T-helper 22 cell (primary cell): Measurements from ENCODE around the gene GIT2.
A peak's percentile ranks its signal among the peaks of the same experiment; 100 is the strongest.
"Not testable (repeated sequence)": the region's sequence is repeated elsewhere in the genome, so short reads cannot be mapped to it uniquely, and the experiment has no call there.

ENCODE experiments used
- DNase-seq: peaks from one replicate; pipeline ENCODE4 v3.0.0-alpha.2; 2020; ENCODE audit warnings: low read depth

GIT2 gene

DNA sequence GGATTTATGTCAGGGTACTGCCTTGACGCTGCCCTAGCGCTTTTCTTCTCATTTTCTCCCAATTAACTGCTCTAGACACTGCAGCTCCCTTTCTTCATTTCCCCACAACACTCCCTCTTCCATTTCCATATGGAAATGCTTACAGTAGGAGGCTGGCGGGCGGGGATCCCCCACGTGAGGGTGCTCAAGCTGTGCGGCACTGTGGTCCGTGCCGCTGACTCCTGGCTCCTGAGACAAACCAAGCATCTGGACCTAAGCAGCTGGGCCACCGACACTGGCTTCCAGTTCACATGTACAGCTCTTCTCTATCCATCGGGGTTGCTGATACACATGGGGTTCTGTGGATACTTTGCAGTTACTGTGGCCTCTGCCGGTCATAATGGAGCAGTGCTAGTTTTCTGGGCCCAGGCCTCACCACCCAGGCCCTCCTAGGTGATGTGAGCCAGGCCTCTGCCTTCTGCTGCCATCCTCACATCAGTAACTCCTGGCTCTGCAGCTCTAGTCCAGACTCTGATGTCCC lies 75.8 kb downstream of the GIT2 start:
- no peak for DNase-seq

DNA sequence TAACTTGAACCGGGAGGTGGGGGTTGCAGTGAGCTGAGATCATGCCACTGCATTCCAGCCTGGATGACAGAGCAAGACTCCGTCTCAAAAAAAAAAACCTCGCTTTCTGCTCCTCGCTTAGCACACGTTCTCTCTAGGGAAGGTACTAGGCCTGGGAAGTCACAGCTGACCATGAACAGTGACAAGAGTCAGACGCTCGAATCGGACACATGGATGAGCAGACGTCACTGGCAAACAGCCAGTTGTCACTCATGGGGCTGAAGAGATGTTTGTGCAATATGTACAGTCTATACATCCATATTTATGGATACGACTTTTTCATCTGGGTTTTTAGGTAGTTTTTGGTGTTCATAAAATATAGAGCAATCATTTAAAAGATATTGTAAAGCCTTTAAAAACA lies 76.7 kb downstream of the GIT2 start:
- DNase-seq = no peak

DNA sequence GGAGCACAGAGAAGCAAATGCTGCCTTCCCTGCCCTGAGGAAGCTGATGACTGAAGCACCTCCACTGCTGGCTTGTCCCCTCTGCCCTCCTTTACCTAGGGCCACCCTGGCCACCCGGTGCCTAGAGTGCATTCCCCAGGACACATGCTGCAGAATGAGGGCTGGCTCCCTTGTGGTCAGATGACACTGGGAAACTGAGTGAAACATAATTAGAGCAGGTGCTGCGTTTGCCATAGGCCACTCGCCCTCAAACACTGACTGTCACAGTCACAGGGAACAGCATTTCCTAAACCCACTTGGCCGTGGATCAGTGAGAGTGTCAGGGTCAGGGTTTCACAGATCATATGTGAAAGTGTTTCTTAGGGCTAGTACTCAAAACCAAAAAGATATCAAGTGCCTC lies 80.1 kb downstream of the GIT2 start:
- DNase-seq = no peak

DNA sequence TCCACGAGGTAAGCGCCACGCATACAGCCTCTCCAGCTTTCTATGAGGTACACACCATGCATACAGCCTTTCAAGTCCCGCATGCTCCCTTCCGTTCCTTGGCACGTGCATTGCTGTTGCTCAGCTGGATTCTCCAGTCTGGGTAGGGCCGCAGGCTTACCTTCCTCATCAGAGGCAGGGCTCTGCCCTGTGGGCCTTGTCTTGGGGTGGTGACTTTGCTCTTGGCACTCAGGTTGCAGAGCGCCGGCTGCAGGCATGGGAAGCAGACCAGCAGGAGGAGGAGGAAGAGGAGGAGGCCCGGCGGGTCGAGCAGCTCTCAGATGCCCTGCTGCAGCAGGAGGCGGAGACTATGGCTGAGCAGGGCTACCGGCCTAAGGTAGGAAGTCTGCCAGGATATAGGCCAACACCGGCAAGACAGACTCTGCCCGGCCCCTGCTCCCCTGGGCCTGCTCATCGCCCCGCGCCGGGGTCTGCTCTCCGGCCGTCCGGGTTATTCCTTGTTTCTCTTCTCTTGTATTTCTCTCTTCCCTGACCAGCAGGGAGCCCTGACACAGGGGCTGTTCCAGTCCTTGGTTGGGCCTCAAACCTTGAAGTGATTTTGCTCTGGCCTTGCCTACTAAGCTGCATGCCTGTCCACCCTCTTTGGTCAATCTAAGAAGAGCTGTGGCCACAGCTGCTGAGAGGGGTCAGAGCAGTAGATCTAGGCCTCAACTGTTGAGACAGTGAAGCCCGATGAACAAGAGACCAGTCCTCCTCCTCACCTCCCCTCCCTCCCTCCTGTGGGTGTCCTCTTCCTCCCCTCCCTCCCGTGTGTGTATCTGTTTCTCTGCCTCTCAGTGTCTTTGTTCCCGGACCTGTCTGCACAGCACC lies 80.8 kb downstream of the GIT2 start:
- DNase-seq = no peak

DNA sequence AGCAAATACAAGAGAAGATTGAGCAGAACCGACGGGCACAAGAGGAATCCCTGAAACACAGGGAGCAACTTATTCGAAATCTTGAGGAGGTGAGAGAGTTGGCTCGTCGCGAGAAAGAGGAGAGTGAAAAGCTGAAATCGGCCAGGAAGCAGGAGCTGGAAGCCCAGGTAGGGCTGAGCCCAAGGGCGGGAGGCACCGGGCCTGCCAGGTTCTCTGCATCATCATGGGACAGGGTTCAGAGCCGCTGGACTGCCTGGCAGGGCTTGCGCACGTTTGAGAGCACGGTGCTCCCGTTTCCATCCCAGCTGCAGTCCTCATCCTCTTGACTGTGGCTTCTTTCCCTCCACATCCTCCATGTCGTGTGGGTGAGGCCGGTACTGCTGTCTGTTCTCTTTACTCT lies 81.7 kb downstream of the GIT2 start:
- no peak for DNase-seq

DNA sequence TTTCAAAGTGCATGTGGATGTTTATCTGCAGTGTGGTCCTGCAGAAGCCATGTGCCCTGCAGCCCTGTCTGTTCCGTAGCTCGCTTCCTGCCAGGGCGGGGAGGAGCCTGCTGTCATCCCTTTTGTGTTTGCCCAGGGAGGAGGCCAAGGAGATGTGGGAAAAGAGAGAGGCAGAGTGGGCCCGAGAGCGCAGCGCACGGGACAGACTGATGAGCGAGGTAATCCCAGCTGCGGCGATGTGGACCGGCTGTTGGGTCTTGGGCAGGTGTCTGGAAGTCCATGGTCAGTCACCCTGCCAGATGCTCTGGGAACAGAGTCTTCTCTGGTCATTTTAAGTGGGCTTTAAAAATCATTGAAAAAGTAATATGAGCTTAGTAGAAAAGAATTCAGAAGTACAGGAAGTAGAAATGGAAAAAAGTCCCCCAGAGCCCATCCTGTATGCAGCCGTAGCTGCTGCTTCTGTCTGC lies 83.3 kb downstream of the GIT2 start:
- no peak for DNase-seq

DNA sequence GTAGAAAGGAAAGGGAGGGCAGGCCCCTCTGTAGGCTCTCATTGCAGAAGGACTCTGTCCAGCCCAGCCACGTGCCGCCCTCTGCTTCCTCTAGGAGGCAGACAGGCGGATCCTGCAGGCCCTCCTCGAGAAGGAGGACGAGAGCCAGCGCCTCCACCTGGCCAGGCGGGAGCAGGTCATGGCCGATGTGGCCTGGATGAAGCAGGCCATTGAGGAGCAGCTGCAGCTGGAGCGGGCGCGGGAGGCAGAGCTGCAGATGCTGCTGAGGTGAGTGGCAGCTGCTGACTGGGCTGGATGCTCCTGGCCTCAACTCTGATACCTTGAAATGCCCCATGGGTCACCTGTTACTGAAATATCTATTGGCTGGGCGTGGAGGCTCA lies 85.2 kb downstream of the GIT2 start:
- DNase-seq = no peak

DNA sequence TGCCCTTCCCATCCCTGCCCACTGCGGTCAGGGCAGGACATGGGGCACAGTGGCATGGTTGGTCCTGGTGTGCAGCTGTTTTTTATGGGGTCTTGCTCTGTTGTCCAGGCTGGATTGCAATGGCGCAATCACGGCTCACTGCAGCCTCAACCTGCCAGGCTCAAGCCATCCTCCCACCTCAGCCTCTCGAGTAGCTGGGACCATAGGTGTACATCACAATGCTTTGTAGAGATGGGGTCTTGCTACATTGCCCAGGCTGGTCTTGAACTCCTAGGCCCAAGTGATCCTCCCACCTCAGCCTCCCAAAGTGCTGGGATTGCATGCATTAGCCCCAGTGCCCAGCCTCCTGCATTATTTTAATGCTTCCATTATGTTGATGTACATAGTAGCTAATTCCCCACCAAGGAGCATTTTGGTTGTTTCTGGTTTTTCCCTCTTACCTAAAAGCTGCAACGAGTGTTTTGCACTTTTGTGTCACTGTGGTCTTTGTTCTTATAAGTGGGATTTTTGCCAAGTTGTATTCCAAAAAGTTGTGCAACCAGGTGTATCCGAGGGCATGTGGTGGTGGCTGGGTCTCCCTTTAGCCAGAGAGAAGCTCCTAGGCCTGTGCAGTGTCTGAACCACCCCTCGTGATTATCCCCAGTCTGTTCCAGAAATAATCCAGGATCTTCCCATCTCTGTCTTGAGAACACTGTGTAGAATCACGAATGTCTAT lies 85.8 kb downstream of the GIT2 start:
- DNase-seq = no peak

DNA sequence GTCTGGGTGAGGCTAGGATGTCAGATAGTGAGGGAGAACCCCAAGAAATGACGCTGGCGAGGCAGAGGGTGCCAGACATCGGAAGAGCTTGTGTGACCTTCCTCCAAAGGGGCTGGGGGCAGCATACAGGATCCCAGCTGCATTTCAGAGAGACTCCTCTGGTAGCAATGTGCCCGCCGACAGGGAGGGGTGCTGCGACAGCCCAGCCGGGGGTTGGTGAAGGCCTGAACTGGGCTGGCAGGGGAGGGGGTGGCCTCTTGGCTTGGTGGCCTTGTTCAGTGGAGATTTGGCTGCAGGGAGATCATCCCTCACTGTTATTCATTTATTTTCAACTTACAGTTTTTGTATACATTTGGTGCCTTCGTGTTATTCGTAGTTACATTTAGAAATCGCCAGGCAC lies 90.9 kb downstream of the GIT2 start:
- no peak for DNase-seq

DNA sequence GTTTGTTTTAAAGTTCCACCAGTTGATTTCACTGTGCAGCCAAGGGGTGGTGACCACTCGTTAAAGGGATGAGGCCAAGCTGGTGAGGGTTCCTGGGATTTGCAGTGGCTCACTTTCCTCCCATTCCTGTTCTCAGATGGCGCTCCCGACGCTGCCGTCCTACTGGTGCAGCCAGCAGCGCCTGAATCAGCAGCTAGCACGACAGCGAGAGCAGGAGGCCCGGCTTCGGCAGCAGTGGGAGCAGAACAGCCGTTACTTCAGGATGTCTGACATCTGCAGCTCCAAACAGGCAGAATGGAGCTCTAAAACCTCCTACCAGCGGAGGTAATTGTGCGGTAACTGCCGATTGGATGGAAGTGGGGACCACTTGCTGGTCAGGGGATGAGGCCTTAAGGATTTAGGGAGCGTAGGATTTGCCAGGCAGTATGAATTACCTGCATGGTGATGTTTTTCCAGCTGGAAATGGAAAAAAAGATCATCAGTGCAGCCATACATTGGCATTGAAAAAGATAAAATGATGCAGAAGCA lies 93.2 kb downstream of the GIT2 start:
- DNase-seq = no peak

DNA sequence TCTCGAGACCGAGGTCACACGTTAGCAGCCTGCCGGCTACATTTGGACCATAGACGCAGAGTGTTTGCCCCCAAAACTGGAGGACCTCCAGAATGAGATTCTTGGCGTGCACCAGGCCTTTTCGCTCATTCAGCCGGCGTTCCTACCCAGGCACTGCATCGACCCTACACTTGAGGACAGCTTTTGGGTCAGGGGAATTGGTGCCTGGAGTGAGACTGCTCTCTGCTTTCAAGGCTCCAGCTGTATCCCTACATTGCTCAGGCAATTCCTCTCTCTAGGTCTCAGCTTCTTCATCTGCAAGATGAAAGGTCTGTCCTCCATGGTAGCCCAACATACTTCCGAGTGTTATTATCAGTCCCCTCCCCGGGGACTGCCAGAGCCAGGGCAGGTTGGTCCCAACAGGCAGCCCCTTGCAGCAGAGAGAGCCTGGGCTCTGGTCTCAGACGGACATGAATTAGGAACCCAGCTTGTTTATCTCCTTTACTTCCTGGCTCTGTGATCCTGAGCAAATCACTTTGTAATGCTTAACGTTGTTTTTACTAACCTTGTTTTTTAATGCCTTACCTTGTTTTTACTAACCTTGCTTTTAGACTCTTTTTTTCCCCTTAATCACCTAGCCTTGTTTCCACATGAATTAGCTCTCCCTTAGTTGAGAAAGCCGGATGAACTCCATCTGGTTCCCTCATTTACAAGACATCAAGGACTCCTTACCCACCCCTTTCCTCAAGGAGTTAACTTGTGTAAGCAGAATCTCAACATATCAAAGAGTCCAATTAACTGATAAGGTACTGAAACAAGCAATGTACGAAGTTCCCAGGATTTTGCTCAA lies 95.2 kb downstream of the GIT2 start:
- DNase-seq = no peak

DNA sequence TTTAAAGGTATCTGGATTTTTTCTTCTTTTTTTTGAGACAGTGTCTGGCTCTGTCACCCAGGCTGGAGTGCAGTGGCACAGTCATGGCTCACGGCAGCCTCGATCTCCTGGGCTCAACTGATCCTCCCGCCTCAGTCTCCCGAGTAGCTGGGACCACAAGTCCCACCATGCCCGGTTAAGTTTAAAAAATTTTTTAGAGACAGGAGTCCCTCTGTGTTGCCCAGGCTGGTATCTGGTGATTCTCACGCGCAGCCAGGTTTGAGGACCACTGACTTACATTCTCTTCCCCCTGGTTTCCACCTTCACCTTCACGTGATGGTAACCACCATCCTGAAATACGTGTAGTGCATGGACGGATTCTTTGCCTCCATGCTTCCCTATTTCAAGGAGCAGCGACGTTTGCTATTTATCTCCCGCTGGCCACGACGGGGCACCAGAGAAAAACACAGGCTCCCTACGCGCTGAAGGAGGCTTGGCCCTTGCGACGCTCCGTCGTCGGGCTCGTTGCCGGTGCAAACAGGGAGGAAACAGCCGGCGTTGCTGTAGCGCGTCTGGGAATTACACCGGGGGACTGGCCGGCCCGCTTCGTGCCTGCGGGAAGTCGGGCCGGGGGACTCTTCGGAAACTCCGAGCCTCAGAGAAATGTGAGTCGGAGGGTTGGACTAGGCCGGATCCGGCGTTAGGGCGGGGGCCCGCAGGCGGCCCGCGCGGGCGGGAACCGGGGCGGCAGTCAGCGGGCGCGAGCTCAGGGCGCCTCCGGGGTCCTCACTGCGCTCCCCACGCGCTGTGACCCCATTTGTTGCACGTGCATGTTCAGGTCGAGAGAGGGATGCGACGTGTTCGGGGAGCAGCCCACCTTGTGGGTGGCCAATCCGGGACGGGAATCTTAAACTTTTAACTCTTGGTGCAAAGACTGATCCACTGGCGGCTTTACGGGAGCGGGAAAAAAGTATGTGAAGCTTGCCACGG lies 96.1 kb downstream of the GIT2 start, which contains the start of gene TCHP:
TCHP (plus strand) TSS at position 492 of the 969 bp plus-strand sequence. CDS start 2,753 bp downstream, outside the sequence.
- peak; percentile 57 for DNase-seq

DNA sequence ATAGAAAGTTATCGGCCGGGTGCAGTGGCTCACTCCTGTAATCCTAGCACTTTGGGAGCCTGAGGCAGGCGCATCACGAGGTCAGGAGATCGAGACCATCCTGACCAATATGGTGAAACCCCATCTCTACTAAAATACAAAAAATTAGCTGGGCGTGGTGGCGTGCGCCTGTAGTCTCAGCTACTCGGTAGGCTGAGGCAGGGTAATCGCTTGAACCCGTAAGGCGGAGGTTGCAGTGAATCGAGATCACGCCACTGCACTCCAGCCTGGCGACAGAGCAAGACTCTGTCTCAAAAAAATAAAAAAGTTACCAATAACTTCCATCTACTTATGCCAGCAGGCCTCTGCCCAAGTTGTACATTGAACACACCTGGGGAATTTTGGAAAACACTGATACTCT lies 96.8 kb downstream of the GIT2 start:
- DNase-seq = not testable (repeated sequence)

DNA sequence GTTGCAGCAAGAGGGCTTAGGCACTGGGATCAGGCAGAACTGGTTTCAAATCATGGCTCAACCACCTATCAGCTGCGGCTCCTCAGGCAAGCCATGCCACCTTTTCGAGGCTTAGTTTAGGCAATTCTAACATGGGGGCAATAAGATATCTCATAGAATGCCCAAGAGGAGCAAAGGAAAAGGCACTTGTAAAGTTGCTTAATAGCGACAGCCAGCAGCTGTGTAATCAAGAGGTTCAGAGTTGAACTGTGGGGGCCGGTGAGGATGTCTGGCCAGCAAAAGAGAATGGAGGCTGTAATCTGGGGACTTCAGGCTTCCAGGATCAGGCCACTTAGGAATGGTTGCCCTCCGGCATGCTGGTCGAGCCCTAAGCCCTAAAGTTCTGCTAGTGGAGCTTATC lies 99.1 kb downstream of the GIT2 start:
- no peak for DNase-seq

DNA sequence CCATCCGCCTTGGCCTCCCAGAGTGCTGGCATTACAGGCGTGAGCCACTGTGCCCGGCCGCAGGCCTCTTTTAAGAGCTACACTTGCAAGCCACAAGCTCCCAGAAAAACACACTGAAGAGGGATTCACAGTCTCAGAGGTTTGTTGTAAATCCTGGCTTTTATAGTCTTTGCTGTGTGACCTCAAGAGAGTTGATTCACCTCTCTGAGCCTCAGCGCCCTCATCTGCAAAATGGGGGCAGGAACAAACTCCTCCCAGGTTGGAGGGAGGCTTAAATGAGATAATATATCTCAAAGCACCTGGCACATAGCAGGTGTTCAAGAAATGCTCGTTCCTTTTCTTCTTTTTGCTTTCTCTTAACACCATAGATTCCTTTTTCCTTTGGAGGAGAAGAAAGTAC lies 100.0 kb downstream of the GIT2 start:
- no peak for DNase-seq

DNA sequence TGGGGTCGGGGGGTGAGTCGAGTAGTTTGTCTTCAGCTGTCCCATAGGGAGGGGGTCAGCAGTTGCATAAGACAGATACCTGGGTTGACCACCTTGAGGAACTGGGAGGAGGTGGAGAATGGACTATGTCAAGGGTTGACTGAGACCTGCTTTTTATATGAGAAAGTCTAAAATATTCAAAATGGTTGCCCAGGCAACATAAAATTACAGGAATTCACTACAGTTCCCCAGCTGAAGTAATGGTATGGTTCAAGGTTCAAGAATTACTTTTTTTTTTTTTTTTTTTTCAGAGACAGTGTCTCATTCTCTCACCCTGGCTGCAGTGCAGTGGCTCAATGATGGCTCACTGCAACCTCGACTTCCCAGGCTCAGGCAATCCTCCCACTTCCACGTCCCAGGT lies 101.2 kb downstream of the GIT2 start:
- DNase-seq = no peak

DNA sequence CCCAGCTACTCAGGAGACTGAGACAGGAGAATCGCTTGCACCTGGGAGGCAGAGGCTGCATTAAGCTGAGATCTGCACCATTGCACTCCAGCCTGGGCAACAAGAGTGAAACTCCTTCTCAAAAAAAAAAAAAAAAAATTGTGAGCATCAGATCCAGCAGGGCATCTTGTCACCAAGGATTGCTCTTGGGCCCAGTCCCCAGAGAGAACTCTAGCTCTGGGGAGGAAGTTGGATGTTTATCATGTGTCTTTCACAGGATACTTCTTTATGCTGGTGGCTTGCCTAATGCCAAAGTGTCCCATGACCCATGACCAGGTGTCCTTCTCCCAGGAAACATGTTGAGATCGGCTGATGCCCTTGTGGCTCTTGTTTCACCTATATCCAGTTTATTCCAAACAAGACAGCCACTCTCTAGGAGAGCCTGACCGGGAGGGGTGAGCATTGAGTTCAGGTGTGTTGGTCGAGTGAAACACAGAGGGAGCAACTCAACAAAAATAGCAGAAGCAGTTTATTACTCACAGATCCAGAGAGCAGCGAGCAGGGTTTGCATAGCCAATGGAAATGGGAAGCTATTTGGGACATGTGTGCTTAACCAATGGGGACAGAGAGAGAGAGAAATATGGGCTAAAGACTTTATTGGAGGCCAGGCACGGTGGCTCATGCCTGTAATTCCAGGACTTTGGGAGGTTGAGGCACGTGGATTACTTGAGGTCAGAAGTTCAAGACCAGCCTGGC lies 102.7 kb downstream of the GIT2 start:
- DNase-seq = no peak

DNA sequence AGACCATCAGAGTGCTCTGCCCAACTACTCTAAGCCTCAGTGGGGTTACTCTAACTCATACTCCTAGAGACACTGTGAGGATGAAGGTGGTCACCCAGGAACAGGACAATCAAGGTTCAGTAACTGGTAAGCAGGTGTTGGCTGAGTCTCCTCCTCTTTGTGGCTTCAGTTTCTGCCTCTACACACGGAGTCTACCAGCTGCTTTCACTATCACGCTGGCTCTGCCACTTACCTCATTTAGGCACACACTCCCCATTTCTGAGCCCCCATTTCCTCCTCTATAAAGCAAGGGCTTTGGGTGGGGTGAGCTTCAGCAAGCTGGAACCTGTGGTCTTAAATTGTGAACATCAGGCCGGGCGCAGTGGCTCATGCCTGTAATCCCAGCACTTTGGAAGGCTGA lies 103.4 kb downstream of the GIT2 start:
- DNase-seq = no peak

DNA sequence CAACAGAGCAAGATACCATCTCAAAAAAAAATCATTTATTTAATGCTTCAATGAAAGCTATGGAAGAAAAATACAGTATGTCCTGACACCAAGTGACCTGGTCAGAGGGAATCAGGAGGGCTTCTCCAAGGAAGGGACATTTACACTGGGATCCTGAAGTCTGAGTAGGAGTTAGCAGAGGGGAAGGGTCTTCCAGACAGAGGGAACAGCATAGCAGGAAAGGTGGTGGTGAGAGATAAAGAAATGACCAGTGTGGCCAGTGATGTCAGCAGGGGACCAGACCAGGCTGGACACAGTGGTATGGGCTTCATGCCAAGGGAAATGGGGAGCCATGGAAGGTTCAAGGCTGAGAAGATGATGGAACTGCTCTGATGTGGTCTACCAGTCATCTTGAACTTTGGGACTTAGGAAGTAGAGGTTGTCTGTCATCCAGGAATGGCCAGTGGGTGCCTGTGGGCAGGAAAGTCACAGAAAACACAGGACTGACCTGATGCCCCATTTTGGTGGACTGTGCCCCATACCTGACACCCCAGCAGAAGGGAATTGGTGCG lies 103.9 kb downstream of the GIT2 start:
- no peak for DNase-seq

DNA sequence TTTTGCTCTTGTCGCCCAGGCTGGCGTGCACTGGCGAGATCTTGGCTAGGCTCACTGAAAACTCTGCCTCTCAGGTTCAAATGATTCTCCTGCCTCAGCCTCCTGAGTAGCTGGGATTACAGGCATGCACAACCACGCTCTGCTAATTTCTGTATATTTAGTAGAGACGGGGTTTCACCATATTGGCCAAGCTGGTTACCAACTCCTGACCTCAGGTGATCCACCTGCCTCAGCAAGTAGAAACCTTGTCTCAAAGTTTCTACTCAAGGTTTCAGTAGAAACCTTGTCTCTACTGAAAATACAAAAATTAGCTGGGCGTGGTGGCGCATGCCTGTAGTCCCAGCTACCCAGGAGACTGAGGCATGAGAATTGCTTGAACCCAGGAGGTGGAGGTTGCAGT lies 104.4 kb downstream of the GIT2 start:
- not testable (repeated sequence) for DNase-seq
